Fibroblast of pulmonary artery (primary cell): Measurements from ENCODE around the gene C21orf58.

ENCODE experiments used
- DNase-seq: peaks from one replicate; pipeline ENCODE4 v3.0.0-alpha.2; 2010; ENCODE audit warnings: low read depth
- H3K4me3 ChIP-seq: replicated peaks from 2 replicates; pipeline ENCODE4 v1.5.1; 2011; ENCODE audit warnings: low read depth, mild to moderate bottlenecking, control low read depth, low read length, moderate library complexity
- CTCF ChIP-seq: IDR thresholded peaks from 2 replicates; pipeline ENCODE4 v1.5.1; 2011; ENCODE audit warnings: mild to moderate bottlenecking, control low read depth, low read length, inconsistent platforms; ENCODE audit errors: missing control alignments

Gene C21orf58

DNA sequence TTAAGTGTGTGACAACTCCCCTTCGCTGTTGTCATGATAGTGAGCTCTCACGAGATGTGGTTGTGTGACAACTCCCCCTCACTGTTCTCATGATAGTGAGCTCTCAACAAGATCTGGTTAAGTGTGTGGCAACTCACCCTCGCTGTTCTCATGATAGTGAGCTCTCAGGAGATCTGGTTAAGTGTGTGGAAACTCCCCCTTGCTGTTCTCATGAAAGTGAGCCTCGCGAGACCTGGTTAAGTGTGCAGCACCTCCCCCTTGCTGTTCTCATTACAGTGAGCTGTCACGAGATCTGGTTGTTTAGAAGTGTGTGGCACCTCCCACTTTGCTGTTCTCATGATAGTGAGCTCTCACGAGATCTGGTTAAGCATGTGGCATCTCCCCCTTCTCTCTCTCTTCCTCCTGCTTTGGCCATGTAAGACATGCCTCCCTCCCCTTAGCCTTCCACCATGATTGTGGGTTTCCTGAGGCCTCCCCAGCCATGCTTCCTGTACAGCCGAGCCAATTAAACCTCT, 70.0 kb downstream of the C21orf58 start:
- TF ChIP-seq CTCF = no peak
- H3K4me3 ChIP-seq = no peak overlapping the region
- peak; percentile 40 for DNase-seq

- H3K4me3 ChIP-seq = no peak overlapping the region
- no peak for DNase-seq
- TF ChIP-seq CTCF = no peak
Measured at GRCh38 chr21:46252840-46253239, 70.8 kb downstream of the C21orf58 start.
